ENCODE data around the gene CDC45. TPM values are rescaled to one million over a fixed set of nuclear protein-coding genes. Genes with fewer than 3 reads are reported as not detected.

The CDC45 gene
- total RNA-seq (2022; extraction: Qiagen RNA extraction; ENCODE audit: low read depth): 23.5 to 26.4 TPM (median 24.8 TPM) in 5 replicates

GRCh38 chr22:19479355-19480172, at the start of gene CDC45:
CDC45 (plus strand) TSS chr22:19479920; CDS start chr22:19479969, 49 bp downstream.

GRCh38 chr22:19431649-19432132, 48.0 kb upstream of the CDC45 start, which contains the start of gene HIRA:
HIRA (minus strand) TSS chr22:19431733; CDS start chr22:19431476, 257 bp downstream.

GRCh38 chr22:19432133-19432851, 47.4 kb upstream of the CDC45 start, which contains the start of gene MRPL40:
MRPL40 (plus strand) TSS chr22:19432545; CDS start chr22:19432555, 10 bp downstream.

GRCh38 chr22:19447330-19448075, 32.2 kb upstream of the CDC45 start, which contains the start of gene C22orf39:
C22orf39 (minus strand) TSS chr22:19447711; CDS start chr22:19447688, 23 bp downstream.

GRCh38 chr22:19478901-19479354, 792 bp upstream of the CDC45 start, which contains the start of gene UFD1:
UFD1 (minus strand) TSS chr22:19479193; CDS start chr22:19479085, 108 bp downstream.

GRCh38 chr22:19524170-19525115, 44.7 kb downstream of the CDC45 start, which contains the start of gene CLDN5:
CLDN5 (minus strand) TSS chr22:19524410; CDS start chr22:19524255, 155 bp downstream.

Other genes starting within 250 kb of the CDC45 start
- 4.6 to 6.0 TPM (median 5.4 TPM) in 5 replicates for gene CLTCL1, start 188.2 kb upstream of the CDC45 start, total RNA-seq (2022; extraction: Qiagen RNA extraction; ENCODE audit: low read depth)
- 19.6 to 25.2 TPM (median 23.6 TPM) in 5 replicates for gene HIRA, start 48.2 kb upstream of the CDC45 start, total RNA-seq (2022; extraction: Qiagen RNA extraction; ENCODE audit: low read depth)
- gene MRPL40, start 47.4 kb upstream of the CDC45 start, total RNA-seq (2022; extraction: Qiagen RNA extraction; ENCODE audit: low read depth): 41.4 to 47.6 TPM (median 44.7 TPM) in 5 replicates
- gene C22orf39, start 32.2 kb upstream of the CDC45 start, total RNA-seq (2022; extraction: Qiagen RNA extraction; ENCODE audit: low read depth): 11.5 to 15.0 TPM (median 14.4 TPM) in 5 replicates
- 94.8 to 99.6 TPM (median 98.3 TPM) in 5 replicates for gene UFD1, start 727 bp upstream of the CDC45 start, total RNA-seq (2022; extraction: Qiagen RNA extraction; ENCODE audit: low read depth)
- not detected in 5 replicates for gene CLDN5, start 44.5 kb downstream of the CDC45 start, total RNA-seq (2022; extraction: Qiagen RNA extraction; ENCODE audit: low read depth)
- 6.4 to 10.3 TPM (median 7.8 TPM) in 5 replicates for gene SEPTIN5, start 234.6 kb downstream of the CDC45 start, total RNA-seq (2022; extraction: Qiagen RNA extraction; ENCODE audit: low read depth)
- gene GP1BB, start 243.6 kb downstream of the CDC45 start, total RNA-seq (2022; extraction: Qiagen RNA extraction; ENCODE audit: low read depth): 0.73 to 1.7 TPM (median 1.2 TPM) in 5 replicates